HCT116 (cell line): Measurements from ENCODE around the gene PRLH.

Experiments used
- CBX3 ChIP-seq: IDR thresholded peaks from 2 replicates; pipeline ENCODE4 v1.6.1; 2012; ENCODE audit warnings: low read depth
- CEBPB ChIP-seq: IDR thresholded peaks from 2 replicates; pipeline ENCODE4 v1.6.1; 2012; ENCODE audit warnings: low read depth
- EGR1 ChIP-seq: IDR thresholded peaks from 2 replicates; pipeline ENCODE4 v1.6.1; 2012; ENCODE audit warnings: low read depth
- ELF1 ChIP-seq: IDR thresholded peaks from 2 replicates; pipeline ENCODE4 v1.6.1; 2012; ENCODE audit warnings: low read depth, borderline replicate concordance
- EZH2 ChIP-seq: fragments of 200-600 bp; sonication (generic); IDR thresholded peaks from 2 replicates; pipeline ENCODE4 v1.6.1; 2017; ENCODE audit warnings: antibody characterized with exemption, mixed run types
- EZH2phosphoT487 ChIP-seq: fragments of 200-600 bp; IDR thresholded peaks from 2 replicates; pipeline ENCODE4 v1.6.1; 2018; ENCODE audit warnings: antibody characterized with exemption, borderline replicate concordance
- POLR2A ChIP-seq: IDR thresholded peaks from 2 replicates; pipeline ENCODE4 v1.7.0; 2011; ENCODE audit warnings: borderline replicate concordance; ENCODE audit not compliant: insufficient read depth, insufficient read length; ENCODE audit errors: extremely low read depth
- POLR2AphosphoS5 ChIP-seq: IDR thresholded peaks from 2 replicates; pipeline ENCODE4 v1.6.1; 2011; ENCODE audit warnings: mild to moderate bottlenecking, low read depth, low read length, moderate library complexity
- RAD21 ChIP-seq: IDR thresholded peaks from 2 replicates; pipeline ENCODE4 v1.6.1; 2012; ENCODE audit warnings: low read depth, mild to moderate bottlenecking
- SP1 ChIP-seq: IDR thresholded peaks from 2 replicates; pipeline ENCODE4 v1.6.1; 2012; ENCODE audit warnings: low read depth
- ZNF274 ChIP-seq: fragments of 200-500 bp; sonication (Bioruptor generic); IDR thresholded peaks from 2 replicates; pipeline ENCODE4 v1.6.1; 2014; ENCODE audit warnings: mild to moderate bottlenecking, low read depth, low read length, inconsistent platforms
- TF ChIP-seq, protein P1 (sequence below), 3 experiments: fragments of 200-600 bp in 1 of 3; sonication (generic) in 1 of 3; IDR thresholded peaks in 2 of 3; conservative IDR thresholded peaks in 1 of 3; 2 replicates each; pipeline ENCODE4 v1.5.1; 2012 to 2017; ENCODE audit warnings: low read depth in 2 of 3, low read length in 2 of 3, antibody characterized with exemption in 1 of 3, borderline replicate concordance in 1 of 3, control low read depth in 1 of 3, mild to moderate bottlenecking in 1 of 3, mixed read lengths in 1 of 3, mixed run types in 1 of 3, moderate library complexity in 1 of 3; ENCODE audit not compliant: insufficient read depth in 1 of 3
- TF ChIP-seq, protein P2 (sequence below): IDR thresholded peaks from 2 replicates; pipeline ENCODE4 v1.6.1; 2012
- TF ChIP-seq, protein P3 (sequence below): IDR thresholded peaks from 2 replicates; pipeline ENCODE4 v1.6.1; 2012; ENCODE audit warnings: low read depth

DNA sequence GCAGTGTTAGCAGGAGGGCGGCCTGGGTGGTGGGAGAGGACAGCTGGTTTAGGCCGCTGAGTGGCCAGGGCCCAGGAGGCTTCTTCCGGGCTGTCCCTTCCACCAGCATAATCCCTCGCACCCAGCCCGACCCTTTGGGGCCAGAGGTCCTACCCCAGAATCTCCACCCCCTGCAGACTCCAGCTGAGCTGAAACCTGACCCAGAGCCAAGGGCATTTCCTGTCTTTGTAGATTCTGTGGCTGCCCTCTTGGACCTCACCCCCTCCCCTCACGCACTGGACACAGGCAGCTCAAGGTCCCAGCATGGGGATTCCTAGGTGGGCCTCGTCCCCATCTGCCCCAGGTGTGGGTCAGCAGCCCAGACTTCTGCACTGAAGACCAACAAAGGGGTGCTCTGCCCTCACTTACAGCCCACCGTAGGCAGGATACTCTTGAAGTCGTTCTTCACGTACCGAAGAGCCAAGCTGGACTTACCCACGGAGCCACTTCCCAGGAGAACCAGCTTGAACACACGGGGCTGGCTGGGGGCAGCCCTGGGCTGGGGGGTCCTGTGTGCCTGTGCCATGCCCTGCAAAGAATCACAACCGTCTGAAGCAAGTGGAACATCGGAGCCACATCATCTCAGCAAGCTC, 19.3 kb downstream of the PRLH start:
- TF ChIP-seq, protein P1, sequence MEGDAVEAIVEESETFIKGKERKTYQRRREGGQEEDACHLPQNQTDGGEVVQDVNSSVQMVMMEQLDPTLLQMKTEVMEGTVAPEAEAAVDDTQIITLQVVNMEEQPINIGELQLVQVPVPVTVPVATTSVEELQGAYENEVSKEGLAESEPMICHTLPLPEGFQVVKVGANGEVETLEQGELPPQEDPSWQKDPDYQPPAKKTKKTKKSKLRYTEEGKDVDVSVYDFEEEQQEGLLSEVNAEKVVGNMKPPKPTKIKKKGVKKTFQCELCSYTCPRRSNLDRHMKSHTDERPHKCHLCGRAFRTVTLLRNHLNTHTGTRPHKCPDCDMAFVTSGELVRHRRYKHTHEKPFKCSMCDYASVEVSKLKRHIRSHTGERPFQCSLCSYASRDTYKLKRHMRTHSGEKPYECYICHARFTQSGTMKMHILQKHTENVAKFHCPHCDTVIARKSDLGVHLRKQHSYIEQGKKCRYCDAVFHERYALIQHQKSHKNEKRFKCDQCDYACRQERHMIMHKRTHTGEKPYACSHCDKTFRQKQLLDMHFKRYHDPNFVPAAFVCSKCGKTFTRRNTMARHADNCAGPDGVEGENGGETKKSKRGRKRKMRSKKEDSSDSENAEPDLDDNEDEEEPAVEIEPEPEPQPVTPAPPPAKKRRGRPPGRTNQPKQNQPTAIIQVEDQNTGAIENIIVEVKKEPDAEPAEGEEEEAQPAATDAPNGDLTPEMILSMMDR (IDR thresholded peaks at IDR 0.05 in 2 of 3, conservative IDR thresholded peaks at IDR 0.05 in 1 of 3; ENCODE audit: borderline replicate concordance in 1 of 3, insufficient read depth in 1 of 3, low read depth in 2 of 3, low read length in 2 of 3): no peak
- TF ChIP-seq, protein P2, sequence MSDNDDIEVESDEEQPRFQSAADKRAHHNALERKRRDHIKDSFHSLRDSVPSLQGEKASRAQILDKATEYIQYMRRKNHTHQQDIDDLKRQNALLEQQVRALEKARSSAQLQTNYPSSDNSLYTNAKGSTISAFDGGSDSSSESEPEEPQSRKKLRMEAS: no peak
- TF ChIP-seq CEBPB: no peak
- TF ChIP-seq, protein P3, sequence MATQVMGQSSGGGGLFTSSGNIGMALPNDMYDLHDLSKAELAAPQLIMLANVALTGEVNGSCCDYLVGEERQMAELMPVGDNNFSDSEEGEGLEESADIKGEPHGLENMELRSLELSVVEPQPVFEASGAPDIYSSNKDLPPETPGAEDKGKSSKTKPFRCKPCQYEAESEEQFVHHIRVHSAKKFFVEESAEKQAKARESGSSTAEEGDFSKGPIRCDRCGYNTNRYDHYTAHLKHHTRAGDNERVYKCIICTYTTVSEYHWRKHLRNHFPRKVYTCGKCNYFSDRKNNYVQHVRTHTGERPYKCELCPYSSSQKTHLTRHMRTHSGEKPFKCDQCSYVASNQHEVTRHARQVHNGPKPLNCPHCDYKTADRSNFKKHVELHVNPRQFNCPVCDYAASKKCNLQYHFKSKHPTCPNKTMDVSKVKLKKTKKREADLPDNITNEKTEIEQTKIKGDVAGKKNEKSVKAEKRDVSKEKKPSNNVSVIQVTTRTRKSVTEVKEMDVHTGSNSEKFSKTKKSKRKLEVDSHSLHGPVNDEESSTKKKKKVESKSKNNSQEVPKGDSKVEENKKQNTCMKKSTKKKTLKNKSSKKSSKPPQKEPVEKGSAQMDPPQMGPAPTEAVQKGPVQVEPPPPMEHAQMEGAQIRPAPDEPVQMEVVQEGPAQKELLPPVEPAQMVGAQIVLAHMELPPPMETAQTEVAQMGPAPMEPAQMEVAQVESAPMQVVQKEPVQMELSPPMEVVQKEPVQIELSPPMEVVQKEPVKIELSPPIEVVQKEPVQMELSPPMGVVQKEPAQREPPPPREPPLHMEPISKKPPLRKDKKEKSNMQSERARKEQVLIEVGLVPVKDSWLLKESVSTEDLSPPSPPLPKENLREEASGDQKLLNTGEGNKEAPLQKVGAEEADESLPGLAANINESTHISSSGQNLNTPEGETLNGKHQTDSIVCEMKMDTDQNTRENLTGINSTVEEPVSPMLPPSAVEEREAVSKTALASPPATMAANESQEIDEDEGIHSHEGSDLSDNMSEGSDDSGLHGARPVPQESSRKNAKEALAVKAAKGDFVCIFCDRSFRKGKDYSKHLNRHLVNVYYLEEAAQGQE: no peak
- TF ChIP-seq CBX3: no peak
- no peak for TF ChIP-seq POLR2A
- TF ChIP-seq EZH2: no peak
- TF ChIP-seq POLR2AphosphoS5: no peak
- TF ChIP-seq ZNF274: no peak
- TF ChIP-seq EZH2phosphoT487: no peak
- no peak for TF ChIP-seq SP1
- no peak for TF ChIP-seq RAD21
- no peak for TF ChIP-seq ELF1
- no peak for TF ChIP-seq EGR1
